CD4-positive, alpha-beta T cell treated with Interleukin-4 for 1 hour (primary cell): ENCODE results near the gene NFYA.
"Not testable (repeated sequence)": the region's sequence is repeated elsewhere in the genome, so short reads cannot be mapped to it uniquely, and the experiment has no call there.

Source experiments
- DNase-seq, 2 donors: peaks; one replicate each; pipeline ENCODE4 v3.0.0-alpha.2; 2020 to 2022

Gene NFYA

GRCh38 chr6:41073968-41074691 is 1.4 kb downstream of the NFYA start:
- peak; percentile 20 to 67 for DNase-seq

GRCh38 chr6:41074692-41075436 is 2.1 kb downstream of the NFYA start:
- DNase-seq = no peak

GRCh38 chr6:41075651-41076626 is 3.2 kb downstream of the NFYA start:
- no peak for DNase-seq

- no peak for DNase-seq
Measured at GRCh38 chr6:41077536-41077935, 4.8 kb downstream of the NFYA start.

- no peak for DNase-seq
Measured at GRCh38 chr6:41078101-41078500, 5.3 kb downstream of the NFYA start.

- DNase-seq = no peak
Measured at GRCh38 chr6:41079080-41079479, 6.3 kb downstream of the NFYA start.

- peak; percentile 24 to 43 for DNase-seq
Measured at GRCh38 chr6:41080621-41081020, 7.8 kb downstream of the NFYA start.

- no peak for DNase-seq
Measured at GRCh38 chr6:41083072-41083471, 10.3 kb downstream of the NFYA start.

GRCh38 chr6:41085182-41085581 is 12.4 kb downstream of the NFYA start:
- no peak for DNase-seq

- no peak for DNase-seq
Measured at GRCh38 chr6:41088451-41088850, 15.7 kb downstream of the NFYA start.

- no peak for DNase-seq
Measured at GRCh38 chr6:41090841-41091761, 18.3 kb downstream of the NFYA start.

- DNase-seq = peak in 1 of 2 donors; percentile 28
Measured at GRCh38 chr6:41092421-41093140, 19.8 kb downstream of the NFYA start.

GRCh38 chr6:41093729-41094128 is 21.0 kb downstream of the NFYA start:
- DNase-seq = no peak

GRCh38 chr6:41097467-41098090 is 24.8 kb downstream of the NFYA start:
- no peak for DNase-seq

- no peak for DNase-seq
Measured at GRCh38 chr6:41098366-41098765, 25.6 kb downstream of the NFYA start.

GRCh38 chr6:41100871-41101287 is 28.1 kb downstream of the NFYA start:
- DNase-seq = no peak

- DNase-seq = no peak
Measured at GRCh38 chr6:41103847-41104246, 31.1 kb downstream of the NFYA start.

GRCh38 chr6:41111017-41111416 is 38.2 kb downstream of the NFYA start:
- no peak for DNase-seq

GRCh38 chr6:41115027-41115426 is 42.3 kb downstream of the NFYA start:
- DNase-seq = not testable (repeated sequence)

- no peak for DNase-seq
Measured at GRCh38 chr6:41119508-41119907, 46.7 kb downstream of the NFYA start.

- DNase-seq = no peak
Measured at GRCh38 chr6:41120058-41120457, 47.3 kb downstream of the NFYA start.
